GM12874 (cell line): ENCODE measurements around the gene NCAPD3.

Experiments
- TF ChIP-seq, protein P1 (sequence below): IDR thresholded peaks from 2 replicates; pipeline ENCODE4 v1.5.1; 2011; ENCODE audit warnings: low read depth, mild to moderate bottlenecking, control low read depth, low read length, moderate library complexity; ENCODE audit not compliant: insufficient read depth

Gene NCAPD3

DNA sequence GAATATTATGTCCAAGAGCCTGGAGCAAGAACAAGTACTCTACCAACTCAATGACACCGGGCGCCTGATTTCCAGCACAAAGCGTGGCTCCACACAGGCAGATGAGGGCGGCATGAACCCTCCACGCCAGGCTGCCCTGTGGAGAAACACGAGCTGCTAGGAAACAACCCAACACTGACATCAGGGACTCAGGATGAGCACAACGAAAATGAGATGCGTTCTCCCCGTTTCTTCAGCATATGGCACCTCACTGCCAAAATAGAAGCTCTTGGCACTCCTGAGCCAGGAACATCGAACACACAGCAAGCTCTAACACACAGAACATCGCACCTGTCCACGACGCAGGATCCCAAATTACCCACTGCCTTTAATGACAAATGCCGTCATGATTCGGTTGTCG is 68.3 kb downstream of the NCAPD3 start:
- TF ChIP-seq, protein P1, sequence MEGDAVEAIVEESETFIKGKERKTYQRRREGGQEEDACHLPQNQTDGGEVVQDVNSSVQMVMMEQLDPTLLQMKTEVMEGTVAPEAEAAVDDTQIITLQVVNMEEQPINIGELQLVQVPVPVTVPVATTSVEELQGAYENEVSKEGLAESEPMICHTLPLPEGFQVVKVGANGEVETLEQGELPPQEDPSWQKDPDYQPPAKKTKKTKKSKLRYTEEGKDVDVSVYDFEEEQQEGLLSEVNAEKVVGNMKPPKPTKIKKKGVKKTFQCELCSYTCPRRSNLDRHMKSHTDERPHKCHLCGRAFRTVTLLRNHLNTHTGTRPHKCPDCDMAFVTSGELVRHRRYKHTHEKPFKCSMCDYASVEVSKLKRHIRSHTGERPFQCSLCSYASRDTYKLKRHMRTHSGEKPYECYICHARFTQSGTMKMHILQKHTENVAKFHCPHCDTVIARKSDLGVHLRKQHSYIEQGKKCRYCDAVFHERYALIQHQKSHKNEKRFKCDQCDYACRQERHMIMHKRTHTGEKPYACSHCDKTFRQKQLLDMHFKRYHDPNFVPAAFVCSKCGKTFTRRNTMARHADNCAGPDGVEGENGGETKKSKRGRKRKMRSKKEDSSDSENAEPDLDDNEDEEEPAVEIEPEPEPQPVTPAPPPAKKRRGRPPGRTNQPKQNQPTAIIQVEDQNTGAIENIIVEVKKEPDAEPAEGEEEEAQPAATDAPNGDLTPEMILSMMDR, result no peak

DNA sequence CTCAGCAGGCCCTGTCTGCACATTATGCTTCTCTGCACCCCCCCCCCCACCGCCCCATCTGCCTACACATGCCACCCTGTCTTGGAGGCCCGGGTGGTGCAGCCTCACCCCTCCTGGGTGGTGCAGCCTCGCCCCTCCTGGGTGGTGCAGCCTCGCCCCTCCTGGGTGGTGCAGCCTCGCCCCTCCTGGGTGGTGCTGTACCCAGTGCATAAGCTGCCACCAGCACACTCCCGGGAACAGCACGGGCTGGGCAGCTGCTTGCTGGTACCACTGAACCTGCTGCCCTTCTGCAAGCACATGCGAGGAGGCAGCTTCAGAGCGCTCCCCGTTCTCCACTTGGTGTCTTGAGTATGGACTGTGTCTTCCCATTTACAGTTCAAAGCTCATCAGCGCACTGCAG is 69.3 kb downstream of the NCAPD3 start:
- TF ChIP-seq, protein P1, result no peak

DNA sequence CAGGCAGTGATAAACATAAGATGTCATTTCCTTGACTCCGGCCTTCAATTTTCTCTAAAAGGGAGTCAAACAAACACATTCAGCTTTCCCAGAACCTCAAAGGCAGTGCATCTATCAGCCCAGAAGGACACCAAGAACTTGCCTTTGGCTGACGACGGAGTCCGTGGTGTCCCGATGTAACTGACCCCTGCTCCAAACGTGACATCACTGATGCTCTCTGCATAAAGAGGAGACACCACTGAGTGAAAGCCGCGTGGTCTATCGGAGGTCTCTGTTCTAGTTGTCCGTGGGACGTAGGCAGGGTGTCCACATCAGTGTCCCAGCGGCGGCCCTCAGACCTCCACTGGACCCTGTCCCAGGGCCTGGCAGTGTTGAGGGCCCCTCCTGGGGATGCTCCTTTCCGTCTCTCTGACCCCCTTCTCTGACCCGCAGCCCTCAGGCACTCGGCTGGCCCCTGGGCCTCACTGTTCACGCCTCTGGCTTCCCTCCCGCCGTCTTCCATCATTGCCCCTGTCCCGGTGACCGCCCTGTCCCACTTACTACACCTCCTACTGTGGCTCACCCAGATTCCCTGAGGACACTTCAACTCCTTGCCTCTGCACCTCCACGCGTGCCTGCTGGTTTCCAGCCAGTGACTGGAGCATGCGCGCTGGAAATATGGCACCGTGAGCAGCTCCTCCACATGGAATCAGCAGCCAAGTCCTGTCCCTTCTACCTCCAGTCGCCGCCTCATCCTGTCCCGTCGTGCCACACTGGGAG is 70.4 kb downstream of the NCAPD3 start:
- TF ChIP-seq, protein P1, result no peak

DNA sequence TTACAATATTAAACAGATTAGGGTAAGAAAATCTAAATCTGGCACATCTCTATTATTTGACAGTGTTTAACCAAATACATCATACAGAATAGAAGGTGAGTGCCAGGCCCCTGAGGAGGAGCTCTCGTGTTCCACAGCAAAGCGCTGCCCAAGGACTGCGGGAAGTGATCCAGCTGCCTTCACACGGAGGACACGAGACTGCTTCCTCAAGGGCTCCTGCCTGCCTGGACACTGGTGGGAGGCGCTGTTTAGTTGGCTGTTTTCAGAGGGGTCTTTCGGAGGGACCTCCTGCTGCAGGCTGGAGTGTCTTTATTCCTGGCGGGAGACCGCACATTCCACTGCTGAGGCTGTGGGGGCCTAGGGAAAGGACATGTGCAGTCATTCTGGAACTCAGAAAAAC is 71.1 kb downstream of the NCAPD3 start:
- TF ChIP-seq, protein P1, result no peak

DNA sequence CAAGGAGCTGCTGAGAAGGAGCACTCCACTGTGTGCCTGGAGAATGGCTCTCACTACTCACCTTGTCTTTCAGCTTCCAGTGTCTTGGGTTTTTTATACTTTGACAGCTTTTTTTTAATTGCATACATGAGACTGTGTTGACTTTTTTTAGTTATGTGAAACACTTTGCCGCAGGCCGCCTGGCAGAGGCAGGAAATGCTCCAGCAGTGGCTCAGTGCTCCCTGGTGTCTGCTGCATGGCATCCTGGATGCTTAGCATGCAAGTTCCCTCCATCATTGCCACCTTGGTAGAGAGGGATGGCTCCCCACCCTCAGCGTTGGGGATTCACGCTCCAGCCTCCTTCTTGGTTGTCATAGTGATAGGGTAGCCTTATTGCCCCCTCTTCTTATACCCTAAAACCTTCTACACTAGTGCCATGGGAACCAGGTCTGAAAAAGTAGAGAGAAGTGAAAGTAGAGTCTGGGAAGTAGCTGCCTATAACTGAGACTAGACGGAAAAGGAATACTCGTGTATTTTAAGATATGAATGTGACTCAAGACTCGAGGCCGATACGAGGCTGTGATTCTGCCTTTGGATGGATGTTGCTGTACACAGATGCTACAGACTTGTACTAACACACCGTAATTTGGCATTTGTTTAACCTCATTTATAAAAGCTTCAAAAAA is 72.6 kb downstream of the NCAPD3 start:
- TF ChIP-seq, protein P1, result no peak

DNA sequence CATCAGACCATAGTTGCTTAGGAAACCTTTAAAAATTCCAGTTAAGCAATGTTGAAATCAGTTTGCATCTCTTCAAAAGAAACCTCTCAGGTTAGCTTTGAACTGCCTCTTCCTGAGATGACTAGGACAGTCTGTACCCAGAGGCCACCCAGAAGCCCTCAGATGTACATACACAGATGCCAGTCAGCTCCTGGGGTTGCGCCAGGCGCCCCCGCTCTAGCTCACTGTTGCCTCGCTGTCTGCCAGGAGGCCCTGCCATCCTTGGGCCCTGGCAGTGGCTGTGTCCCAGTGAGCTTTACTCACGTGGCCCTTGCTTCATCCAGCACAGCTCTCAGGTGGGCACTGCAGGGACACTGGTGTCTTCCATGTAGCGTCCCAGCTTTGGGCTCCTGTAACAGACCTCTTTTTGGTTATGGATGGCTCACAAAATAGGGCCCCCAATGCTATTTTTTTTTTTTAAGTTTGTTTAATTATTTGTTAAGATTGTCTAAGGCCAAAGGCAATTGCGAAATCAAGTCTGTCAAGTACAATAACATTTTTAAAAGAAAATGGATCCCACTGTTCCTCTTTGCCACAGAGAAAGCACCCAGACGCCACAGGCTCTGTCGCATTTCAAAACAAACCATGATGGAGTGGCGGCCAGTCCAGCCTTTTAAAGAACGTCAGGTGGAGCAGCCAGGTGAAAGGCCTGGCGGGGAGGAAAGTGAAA is 73.4 kb downstream of the NCAPD3 start:
- TF ChIP-seq, protein P1, result no peak

DNA sequence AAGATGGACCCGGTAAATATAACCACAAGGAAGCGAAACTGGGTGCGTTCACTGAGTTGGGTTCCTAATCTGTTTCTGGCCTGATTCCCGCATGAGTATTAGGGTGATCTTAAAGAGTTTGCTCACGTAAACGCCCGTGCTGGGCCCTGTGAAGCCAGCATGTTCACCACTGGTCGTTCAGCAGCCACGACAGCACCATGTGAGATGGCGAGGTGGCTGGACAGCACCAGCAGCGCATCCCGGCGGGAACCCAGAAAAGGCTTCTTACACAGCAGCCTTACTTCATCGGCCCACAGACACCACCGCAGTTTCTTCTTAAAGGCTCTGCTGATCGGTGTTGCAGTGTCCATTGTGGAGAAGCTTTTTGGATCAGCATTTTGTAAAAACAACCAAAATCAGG is 74.4 kb downstream of the NCAPD3 start:
- TF ChIP-seq, protein P1, result no peak
